Nucleus accumbens (tissue), 56 donors: ENCODE data around the gene LDLRAD2.

ENCODE experiments used
- DNase-seq, 56 donors: peaks; one replicate each; lab custom pipeline; 2025; lab: John Stamatoyannopoulos, UW

The LDLRAD2 gene

GRCh38 chr1:21839337-21840037 is 27.4 kb downstream of the LDLRAD2 start:
- no peak for DNase-seq

- DNase-seq, result no peak
Measured at GRCh38 chr1:21840981-21841380, 28.9 kb downstream of the LDLRAD2 start.

GRCh38 chr1:21841852-21842466 is 29.9 kb downstream of the LDLRAD2 start:
- no peak for DNase-seq

GRCh38 chr1:21842606-21843162 is 30.6 kb downstream of the LDLRAD2 start:
- no peak for DNase-seq

- no peak for DNase-seq
Measured at GRCh38 chr1:21843208-21843607, 31.1 kb downstream of the LDLRAD2 start.

- no peak for DNase-seq
Measured at GRCh38 chr1:21843996-21844395, 31.9 kb downstream of the LDLRAD2 start.

- DNase-seq, result peak in 1 of 56 donors; percentile 1
Measured at GRCh38 chr1:21845646-21846641, 33.9 kb downstream of the LDLRAD2 start.

- no peak for DNase-seq
Measured at GRCh38 chr1:21847223-21848205, 35.4 kb downstream of the LDLRAD2 start.

GRCh38 chr1:21848524-21849174 is 36.6 kb downstream of the LDLRAD2 start:
- no peak for DNase-seq

GRCh38 chr1:21849909-21850576 is 38.0 kb downstream of the LDLRAD2 start:
- DNase-seq, result no peak

- DNase-seq, result no peak
Measured at GRCh38 chr1:21851430-21852250, 39.6 kb downstream of the LDLRAD2 start.

GRCh38 chr1:21852282-21853130 is 40.4 kb downstream of the LDLRAD2 start:
- DNase-seq, result no peak

GRCh38 chr1:21853131-21853427 is 41.0 kb downstream of the LDLRAD2 start:
- no peak for DNase-seq

GRCh38 chr1:21854090-21854750 is 42.2 kb downstream of the LDLRAD2 start:
- no peak for DNase-seq

- no peak for DNase-seq
Measured at GRCh38 chr1:21854751-21855131, 42.7 kb downstream of the LDLRAD2 start.
